ENCODE results near the gene KDM2A.

Gene KDM2A

DNA sequence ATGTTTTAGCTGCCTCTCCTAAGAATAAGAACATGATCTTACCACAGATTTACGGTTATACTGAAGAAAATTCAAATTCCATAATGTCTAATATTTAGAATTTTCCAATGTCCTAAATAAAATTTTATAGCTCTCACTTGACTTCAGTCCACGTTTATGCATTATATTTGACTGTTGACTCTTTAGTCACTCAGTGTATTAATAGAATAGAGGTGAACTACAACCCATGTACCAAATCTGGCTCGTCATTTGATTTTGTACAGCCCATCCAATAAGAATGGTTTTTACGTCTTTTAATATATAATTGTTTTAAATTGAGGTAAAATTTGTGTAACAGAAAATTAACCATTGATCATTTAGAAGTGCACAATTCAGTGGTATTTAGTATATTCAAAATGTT is 34.9 kb downstream of the KDM2A start:
- TF ChIP-seq, protein P1, sequence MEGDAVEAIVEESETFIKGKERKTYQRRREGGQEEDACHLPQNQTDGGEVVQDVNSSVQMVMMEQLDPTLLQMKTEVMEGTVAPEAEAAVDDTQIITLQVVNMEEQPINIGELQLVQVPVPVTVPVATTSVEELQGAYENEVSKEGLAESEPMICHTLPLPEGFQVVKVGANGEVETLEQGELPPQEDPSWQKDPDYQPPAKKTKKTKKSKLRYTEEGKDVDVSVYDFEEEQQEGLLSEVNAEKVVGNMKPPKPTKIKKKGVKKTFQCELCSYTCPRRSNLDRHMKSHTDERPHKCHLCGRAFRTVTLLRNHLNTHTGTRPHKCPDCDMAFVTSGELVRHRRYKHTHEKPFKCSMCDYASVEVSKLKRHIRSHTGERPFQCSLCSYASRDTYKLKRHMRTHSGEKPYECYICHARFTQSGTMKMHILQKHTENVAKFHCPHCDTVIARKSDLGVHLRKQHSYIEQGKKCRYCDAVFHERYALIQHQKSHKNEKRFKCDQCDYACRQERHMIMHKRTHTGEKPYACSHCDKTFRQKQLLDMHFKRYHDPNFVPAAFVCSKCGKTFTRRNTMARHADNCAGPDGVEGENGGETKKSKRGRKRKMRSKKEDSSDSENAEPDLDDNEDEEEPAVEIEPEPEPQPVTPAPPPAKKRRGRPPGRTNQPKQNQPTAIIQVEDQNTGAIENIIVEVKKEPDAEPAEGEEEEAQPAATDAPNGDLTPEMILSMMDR (IDR thresholded peaks at IDR 0.05): no peak

DNA sequence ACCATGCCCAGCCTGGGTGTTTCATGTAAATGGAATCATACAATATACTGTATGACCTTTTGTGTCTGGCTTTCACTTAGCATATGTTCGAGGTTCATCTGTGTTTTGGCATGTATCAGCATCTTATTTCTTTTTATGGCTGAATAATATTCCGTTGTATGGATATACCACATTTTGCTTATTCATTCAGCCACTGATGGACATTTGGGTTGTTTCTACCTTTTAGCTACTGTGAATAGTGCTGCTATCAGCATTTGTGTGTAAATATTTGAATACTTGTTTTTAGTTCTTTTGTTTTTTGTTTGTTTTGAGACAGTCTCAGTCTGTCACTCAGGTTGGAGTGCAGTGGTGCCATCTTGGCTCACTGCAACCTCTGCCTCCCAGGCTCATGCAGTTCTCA is 35.7 kb downstream of the KDM2A start:
- TF ChIP-seq, protein P1 (IDR thresholded peaks at IDR 0.05): no peak

DNA sequence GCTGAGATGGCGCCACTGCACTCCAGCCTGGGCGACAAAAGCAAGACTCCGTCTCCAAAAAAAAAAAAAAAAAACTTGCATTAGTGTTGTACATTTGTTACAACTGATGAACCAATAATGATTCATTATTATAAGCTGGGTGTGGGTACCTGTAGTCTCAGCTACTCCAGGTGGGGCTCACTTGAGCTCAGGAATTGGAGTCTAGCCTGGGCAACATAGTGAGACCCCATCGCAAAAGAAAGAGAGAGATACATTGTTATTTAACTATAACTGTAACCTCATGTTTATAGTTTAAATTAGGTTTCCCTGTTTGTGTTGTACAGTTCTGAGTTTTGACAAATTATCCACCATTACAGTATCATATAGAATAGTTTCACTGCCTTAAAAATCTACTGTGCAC is 38.6 kb downstream of the KDM2A start:
- TF ChIP-seq, protein P1 (IDR thresholded peaks at IDR 0.05): no peak

DNA sequence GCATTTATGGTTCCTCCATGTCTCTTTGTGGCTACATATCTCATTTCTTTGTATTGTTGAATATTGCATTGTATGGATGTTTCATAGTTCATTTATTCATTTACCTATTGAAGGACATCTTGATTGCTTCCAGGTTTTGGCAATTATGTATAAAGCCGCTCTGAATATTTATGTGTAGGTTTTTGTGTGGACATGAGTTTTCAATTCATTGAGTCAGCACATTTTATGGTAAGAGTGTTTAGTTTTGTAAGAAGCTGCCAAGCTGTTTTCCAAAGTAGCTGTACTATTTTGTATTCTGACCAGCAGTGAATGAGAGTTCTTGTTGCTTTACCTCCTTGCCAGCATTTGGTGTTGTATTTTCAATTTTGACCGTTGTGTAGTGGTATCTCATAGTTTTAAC is 39.2 kb downstream of the KDM2A start:
- TF ChIP-seq, protein P1 (IDR thresholded peaks at IDR 0.05): no peak

DNA sequence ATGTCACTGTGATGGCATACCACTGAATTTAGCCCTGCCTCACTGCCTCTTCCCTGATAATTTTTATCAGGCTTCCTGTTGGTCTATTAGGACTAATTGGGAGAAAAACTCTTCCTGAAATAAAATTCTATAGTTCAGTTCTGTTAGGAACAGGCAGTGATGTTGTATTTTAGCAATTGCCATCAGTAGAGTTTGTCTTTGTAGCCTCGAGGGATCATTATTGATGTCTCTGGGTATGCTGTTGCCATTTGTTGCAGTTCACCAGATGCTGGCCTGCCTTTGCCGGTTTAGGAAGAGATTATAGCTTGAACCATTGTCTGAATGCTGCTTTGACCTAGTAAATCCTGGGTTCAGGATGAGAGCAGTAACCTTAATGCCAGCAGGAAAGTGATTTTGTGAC is 41.0 kb downstream of the KDM2A start:
- TF ChIP-seq, protein P1 (IDR thresholded peaks at IDR 0.05): no peak

DNA sequence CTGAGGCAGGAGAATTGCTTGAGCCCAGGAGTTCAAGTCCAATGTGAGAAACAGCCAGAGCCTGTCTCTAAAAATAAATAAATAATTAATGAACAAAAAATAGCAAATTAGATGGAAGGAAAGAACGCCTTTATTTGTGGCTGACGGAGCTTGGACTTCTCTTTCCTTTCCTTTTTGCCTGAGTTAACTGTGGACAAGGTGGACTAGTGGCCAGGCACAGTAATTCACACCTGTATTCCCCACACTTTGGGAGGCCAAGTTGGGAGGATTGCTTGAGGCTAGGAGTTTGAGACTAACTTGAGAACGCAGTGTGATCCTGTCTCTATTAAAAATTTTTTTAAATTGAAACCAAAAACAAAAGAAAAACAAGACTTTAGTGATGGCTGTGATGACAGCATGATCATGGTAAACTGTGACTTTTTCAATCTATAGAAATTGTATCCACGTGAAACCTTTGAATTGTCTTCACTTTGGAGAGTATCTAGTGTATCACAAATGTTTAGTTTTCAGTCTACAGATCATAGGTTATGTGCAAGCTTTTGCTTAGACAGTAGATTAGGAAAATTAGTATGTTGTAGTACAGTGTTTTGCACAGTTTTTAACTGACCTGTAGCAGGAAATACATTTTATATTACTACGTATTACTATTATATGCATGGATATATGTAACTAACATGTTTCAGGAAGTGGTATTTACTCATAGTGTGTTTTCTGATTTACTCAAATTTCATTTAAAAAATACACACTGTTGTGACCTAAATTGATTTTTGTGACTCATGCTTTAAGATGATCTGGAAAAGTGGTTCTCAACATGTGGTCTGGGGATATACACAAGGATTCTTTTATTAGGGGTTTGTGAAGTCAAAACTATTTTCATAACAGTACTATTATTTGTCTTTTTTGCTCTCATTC is 42.1 kb downstream of the KDM2A start:
- TF ChIP-seq, protein P1 (IDR thresholded peaks at IDR 0.05): no peak

DNA sequence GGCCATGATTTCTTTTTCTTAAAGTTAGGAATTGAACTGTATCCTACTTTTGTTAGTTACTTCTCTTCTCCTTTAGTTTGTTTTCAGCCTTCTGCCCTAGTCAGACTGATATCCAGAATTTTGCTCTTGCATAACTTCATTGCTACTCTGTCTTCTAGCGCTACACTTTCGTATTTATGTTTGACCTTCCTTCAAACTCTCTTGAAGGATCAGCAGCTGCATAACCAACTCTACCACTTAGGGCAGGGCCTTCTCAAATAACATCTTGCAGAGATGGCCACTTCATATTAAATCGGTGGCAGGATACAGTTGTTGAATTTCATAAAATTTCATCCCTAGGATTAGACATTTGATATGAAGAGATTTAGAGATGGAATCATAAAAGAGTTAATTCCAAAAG is 43.9 kb downstream of the KDM2A start:
- TF ChIP-seq, protein P1 (IDR thresholded peaks at IDR 0.05): no peak

Measured in LNCAP (cell line).